Stomach (tissue), 4 donors: ENCODE measurements around the gene DUSP28.

ENCODE experiments used
- POLR2A ChIP-seq, 4 donors: fragments of 450-650 bp; IDR thresholded peaks; one replicate each; pipeline ENCODE4 v1.6.1; 2016; ENCODE audit warnings: antibody characterized with exemption in 4 of 4, control low read depth in 2 of 4, mild to moderate bottlenecking in 1 of 4, moderate library complexity in 1 of 4
- TF ChIP-seq, protein P1 (sequence below), 7 experiments: fragments of 450-650 bp in 4 of 7; fragments of 200-600 bp in 3 of 7; sonication (generic) in 3 of 7; IDR thresholded peaks; one replicate each; pipeline ENCODE4 v1.5.1; 2016 to 2019; ENCODE audit warnings: antibody characterized with exemption in 7 of 7, control low read depth in 2 of 7, mild to moderate bottlenecking in 1 of 7

DNA sequence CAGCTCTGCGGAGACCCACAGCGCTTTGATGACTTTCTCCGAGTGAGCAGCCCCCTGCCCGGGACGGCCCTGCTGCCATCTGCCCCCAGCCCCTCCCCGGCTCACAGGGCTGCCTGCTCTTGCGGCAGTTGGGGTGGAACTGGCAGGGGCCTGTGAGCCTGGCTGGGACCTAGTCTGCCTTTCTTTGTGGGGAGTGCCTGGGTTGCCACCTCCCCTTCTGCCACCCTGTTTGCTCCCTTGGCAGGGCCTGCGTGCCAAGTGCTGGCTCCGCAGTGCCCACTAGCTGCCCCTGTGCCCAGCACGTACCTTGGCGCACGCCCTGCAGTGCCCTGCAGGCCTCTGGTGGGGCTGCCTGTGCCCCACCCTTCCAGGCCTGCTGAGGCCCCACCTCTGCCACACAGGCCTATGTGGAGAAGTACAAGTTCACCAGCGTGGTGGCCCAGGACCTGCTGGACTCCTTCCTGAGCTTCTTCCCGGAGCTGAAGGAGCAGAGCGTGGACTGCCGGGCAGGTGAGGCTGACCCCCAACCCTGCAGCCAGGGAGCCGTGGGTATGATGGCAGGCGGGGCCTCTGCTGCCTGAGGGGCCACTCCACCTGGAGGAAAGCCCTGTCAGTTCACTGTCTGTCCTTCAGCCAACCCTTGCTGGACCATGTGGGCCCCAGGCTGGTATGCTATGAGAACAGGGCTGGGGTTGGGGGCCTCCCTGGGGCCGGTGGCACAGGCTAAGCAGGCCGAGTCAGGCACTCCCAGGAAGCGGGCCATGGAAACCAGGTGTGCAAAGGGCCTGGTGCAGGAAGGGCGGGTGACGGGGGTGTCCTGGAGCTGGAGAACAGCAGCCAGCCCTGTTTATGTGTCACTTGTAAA lies 15.2 kb downstream of the DUSP28 start:
- TF ChIP-seq, protein P1, sequence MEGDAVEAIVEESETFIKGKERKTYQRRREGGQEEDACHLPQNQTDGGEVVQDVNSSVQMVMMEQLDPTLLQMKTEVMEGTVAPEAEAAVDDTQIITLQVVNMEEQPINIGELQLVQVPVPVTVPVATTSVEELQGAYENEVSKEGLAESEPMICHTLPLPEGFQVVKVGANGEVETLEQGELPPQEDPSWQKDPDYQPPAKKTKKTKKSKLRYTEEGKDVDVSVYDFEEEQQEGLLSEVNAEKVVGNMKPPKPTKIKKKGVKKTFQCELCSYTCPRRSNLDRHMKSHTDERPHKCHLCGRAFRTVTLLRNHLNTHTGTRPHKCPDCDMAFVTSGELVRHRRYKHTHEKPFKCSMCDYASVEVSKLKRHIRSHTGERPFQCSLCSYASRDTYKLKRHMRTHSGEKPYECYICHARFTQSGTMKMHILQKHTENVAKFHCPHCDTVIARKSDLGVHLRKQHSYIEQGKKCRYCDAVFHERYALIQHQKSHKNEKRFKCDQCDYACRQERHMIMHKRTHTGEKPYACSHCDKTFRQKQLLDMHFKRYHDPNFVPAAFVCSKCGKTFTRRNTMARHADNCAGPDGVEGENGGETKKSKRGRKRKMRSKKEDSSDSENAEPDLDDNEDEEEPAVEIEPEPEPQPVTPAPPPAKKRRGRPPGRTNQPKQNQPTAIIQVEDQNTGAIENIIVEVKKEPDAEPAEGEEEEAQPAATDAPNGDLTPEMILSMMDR (IDR thresholded peaks at IDR 0.05), result no peak
- no peak for TF ChIP-seq POLR2A (IDR thresholded peaks at IDR 0.05)
